Pancreas (tissue), 10 donors: ENCODE data around the gene TMEM176A. TPM values are rescaled to one million over a fixed set of nuclear protein-coding genes. Genes with fewer than 3 reads are reported as not detected.
A peak's percentile ranks its signal among the peaks of the same experiment; 100 is the strongest.

Source experiments
- ATAC-seq, 4 donors: fragments of 200-7000 bp; cut with Tn5 transposase; one replicate each; pipeline versions ENCODE4 v1.8.0 to v1.9.1; 2020; ENCODE audit warnings: mild to moderate bottlenecking in 4 of 4, moderate library complexity in 4 of 4
- DNase-seq, 6 donors: peaks; one replicate each; pipeline ENCODE4 v3.0.0-alpha.2; 2020
- FAIRE-seq: peaks from 2 replicates; lab custom pipeline; 2012; peaks lifted over from hg19 to GRCh38; lab: Jason Lieb, UNC
- H3K27ac ChIP-seq, 4 donors: fragments of 200-600 bp; sonication (generic); 1 replicate in 3 of 4; 2 replicates in 1 of 4; pipeline versions ENCODE4 v1.5.0 to v1.8.0; 2020
- H3K27me3 ChIP-seq, 4 donors: fragments of 200-600 bp; one replicate each; pipeline ENCODE4 v1.8.0; 2021
- H3K36me3 ChIP-seq, 3 donors: fragments of 200-600 bp; sonication (generic) in 1 of 3; one replicate each; pipeline versions ENCODE4 v1.5.0 to v1.8.0; 2020 to 2021
- H3K4me1 ChIP-seq, 3 donors: fragments of 200-600 bp; one replicate each; pipeline ENCODE4 v1.8.0; 2021
- H3K4me3 ChIP-seq, 4 donors: fragments of 200-600 bp; sonication (generic) in 2 of 4; one replicate each; pipeline versions ENCODE4 v1.5.0 to v1.8.0; 2020 to 2021
- H3K9me3 ChIP-seq, 4 donors: fragments of 200-600 bp; one replicate each; pipeline ENCODE4 v1.8.0; 2021
- WGBS, 2 donors: extraction: QIAGEN DNeasy Blood & Tissue Kit; methylation state at CpG; one replicate each; pipeline ENCODE4 v1.1.7; 2013; 5-methylcytosine and 5-hydroxymethylcytosine counted together
- intact Hi-C, 3 donors: fragments of 100-400 bp; cut with DNase I; formaldehyde crosslinking; loops; one replicate each; pipeline versions ENCODE4 v1.11.1 to v1.14.2; 2022
- polyA plus RNA-seq, 2 donors: library from polyadenylated mRNA; stranded (reverse); fragments of 200-250 nt; gene quantifications; one replicate each; pipeline ENCODE4 v1.2.3, GENCODE V29; 2013
- total RNA-seq, 6 donors: library from RNA; stranded (reverse); fragmentation: NEBNext Ultra II Directional in 4 of 6; extraction: Animal tissue kit (Norgen Biotek cat#: 25700) in 4 of 6; gene quantifications; one replicate each; pipeline versions ENCODE4 v1.2.1 to v1.2.4, GENCODE V29; 2021 to 2023
- TF ChIP-seq, protein P1 (sequence below), 4 donors: fragments of 200-600 bp; sonication (generic) in 3 of 4; IDR thresholded peaks; one replicate each; pipeline versions ENCODE4 v1.5.0 to v1.8.0; 2021; ENCODE audit warnings: antibody characterized with exemption in 4 of 4
- donor health status: healthy with polysubstance abuse.
- donor health status: DM: no; HTN: no; CAD: no; lungs with moderate emphysema.
- donor health status: DM: no; HTN: no; CAD: no.
- donor health status: control.
- donor health status: control.
- donor health status: Bipolar disorder and iron deficiency.
- donor health status: DM: yes; HTN: yes; CAD: no.
- donor health status: DM: no; HTN: no; CAD: no.
- donor health status: DM: no; HTN: no; CAD: no.
- donor health status: DM: yes; HTN: yes; CAD: no.

The TMEM176A gene
- total and polyA plus RNA-seq, 8 donors, result 13.8 to 66.9 (median 18.5) TPM

DNA sequence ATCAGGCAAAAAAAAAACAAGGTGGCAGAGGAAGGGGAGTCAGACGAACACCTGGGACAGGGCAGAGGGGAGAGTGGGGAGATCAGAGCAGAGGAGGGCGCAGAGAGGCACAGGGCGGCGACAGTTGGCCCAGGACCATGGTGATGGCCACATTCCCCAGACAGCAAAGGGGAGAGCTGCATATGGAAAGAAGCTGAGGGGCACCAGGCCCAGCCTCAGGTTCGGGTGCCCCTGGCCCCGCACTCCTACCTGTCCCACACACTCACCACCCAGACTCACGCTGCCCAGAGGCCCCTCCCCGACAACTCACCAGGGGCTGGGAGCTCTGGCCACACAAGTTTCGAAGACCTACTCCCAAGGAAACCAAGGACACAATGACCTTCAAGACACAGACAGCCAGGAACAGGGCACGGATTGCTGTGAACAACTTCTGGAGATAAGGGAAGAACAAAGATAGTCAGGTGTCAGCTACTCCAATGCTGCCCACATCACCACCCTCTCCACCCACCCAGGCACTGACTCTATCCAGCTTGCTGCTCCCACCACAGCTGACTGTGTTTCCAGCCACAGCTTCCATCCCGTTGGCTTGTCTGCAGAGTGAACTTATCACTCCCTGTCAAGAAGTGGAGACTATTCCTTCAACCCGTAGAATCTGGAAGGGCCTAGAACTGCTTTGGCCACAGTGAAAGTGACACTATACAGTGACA lies 8.7 kb upstream of the TMEM176A start:
- Histone ChIP-seq H3K4me1 (no peaks in the 10 kb centered on the region), H3K27me3 (no peaks in the 10 kb centered on the region), H3K9me3 (no peaks in the 10 kb centered on the region), H3K4me3 (no peak overlapping the region), H3K27ac (no peak overlapping the region), H3K36me3 (no peaks in the 10 kb centered on the region)
- intact Hi-C loops, result no loop called here
- DNase-seq (no peak), ATAC-seq (no peak), FAIRE-seq (no peak)
- TF ChIP-seq, protein P1, sequence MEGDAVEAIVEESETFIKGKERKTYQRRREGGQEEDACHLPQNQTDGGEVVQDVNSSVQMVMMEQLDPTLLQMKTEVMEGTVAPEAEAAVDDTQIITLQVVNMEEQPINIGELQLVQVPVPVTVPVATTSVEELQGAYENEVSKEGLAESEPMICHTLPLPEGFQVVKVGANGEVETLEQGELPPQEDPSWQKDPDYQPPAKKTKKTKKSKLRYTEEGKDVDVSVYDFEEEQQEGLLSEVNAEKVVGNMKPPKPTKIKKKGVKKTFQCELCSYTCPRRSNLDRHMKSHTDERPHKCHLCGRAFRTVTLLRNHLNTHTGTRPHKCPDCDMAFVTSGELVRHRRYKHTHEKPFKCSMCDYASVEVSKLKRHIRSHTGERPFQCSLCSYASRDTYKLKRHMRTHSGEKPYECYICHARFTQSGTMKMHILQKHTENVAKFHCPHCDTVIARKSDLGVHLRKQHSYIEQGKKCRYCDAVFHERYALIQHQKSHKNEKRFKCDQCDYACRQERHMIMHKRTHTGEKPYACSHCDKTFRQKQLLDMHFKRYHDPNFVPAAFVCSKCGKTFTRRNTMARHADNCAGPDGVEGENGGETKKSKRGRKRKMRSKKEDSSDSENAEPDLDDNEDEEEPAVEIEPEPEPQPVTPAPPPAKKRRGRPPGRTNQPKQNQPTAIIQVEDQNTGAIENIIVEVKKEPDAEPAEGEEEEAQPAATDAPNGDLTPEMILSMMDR (IDR thresholded peaks at IDR 0.05), result no peak
- WGBS, 2 donors, result 73 to 75% methylated on average over 10 to 12 of the region's 12 CpGs

DNA sequence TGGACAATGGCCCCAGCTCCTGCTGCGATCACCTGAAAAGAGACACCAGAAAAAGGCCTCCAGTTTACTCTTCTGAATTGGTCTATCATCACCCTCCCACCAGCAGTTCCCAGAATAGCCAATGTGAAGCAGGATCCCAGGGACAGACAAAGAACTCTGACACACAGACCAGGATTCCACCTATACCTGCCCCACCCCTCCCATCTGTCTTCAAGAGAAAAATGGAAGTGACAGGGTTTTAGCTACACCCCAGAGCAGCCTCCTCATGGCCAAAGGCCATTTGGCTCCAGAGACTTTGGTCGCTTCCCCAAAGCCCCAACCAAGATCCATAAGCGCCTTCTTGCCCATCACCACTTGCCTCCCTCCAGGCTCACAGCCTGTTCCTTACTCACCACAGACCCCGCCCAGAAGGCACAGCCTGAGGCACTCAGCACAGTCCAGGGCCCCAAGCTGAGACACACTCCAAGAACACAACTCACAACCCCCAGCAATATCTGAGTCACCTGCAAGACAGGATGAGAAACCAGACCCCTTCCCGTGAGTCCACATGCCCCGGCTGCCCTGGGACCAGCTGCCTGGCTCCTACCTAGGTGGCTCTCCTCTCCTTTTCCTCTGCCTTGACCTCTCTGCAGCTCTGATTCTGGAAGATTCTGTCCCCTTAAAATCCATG lies 6.9 kb upstream of the TMEM176A start:
- no peak for ATAC-seq
- 87% methylated on average over 6 of the region's 6 CpGs for WGBS, 2 donors
- Histone ChIP-seq H3K9me3 (no peaks in the 10 kb centered on the region), H3K4me1 (no peaks in the 10 kb centered on the region), H3K36me3 (no peaks in the 10 kb centered on the region), H3K27ac (no peak overlapping the region), H3K27me3 (no peaks in the 10 kb centered on the region), H3K4me3 (no peak overlapping the region)
- intact Hi-C loops, result no loop called here
- TF ChIP-seq, protein P1 (IDR thresholded peaks at IDR 0.05), result no peak
- FAIRE-seq, result no peak
- no peak for DNase-seq

DNA sequence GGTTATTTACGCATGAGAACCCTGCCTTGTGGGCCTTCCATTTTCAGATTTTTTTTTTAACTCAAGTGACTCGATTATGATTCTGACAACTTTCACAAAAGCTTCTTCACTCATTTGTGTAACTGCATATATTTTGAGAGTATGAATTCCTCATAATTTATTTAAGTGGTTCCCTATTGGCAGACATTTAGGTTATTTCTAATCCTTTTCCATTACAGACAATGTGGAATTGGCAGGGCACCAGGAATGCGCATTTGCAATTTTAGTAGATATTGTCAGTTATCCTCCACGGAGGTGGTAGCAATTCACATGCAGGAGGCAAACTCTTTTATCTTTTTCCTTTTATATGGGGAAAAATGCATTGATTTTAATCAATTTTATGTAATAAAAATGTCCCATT lies 2.9 kb upstream of the TMEM176A start:
- Histone ChIP-seq H3K36me3 (no peaks in the 10 kb centered on the region), H3K27ac (no peak overlapping the region), H3K4me1 (peaks cover 0 to 4% (median 0%) of the 10 kb centered on the region in 3 donors), H3K9me3 (no peaks in the 10 kb centered on the region), H3K27me3 (no peaks in the 10 kb centered on the region), H3K4me3 (no peak overlapping the region)
- FAIRE-seq (no peak), ATAC-seq (no peak), DNase-seq (no peak)
- intact Hi-C loops, result no loop called here
- WGBS, 2 donors, result 65 to 67% methylated on average over 4 of the region's 4 CpGs
- TF ChIP-seq, protein P1 (IDR thresholded peaks at IDR 0.05), result no peak

DNA sequence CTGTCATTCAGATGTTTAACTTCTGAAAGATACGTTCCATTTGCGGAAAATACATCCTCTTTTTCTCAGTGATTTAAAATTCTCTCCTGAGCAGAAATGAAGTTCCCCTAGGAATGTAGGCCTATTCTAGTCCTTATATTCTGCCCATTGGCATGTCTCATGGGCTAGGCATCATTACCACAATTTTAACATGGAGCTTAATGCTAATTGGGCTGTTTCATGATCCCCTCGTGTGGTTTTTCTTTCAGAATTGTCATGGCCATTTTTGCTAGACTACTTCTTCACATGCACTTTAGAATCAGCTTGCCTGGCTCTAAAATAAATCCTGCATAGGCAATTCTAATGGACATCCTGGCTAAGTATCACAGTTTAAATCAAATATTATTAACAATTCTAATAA lies 1.4 kb upstream of the TMEM176A start:
- Histone ChIP-seq H3K27me3 (no peaks in the 10 kb centered on the region), H3K4me3 (peak overlapping the region in 2 of 4 donors; percentile 60 to 64), H3K4me1 (peaks cover 0 to 4% (median 0%) of the 10 kb centered on the region in 3 donors), H3K36me3 (no peaks in the 10 kb centered on the region), H3K9me3 (no peaks in the 10 kb centered on the region), H3K27ac (no peak overlapping the region)
- intact Hi-C loops, result no loop called here
- ATAC-seq, result no peak
- TF ChIP-seq, protein P1 (IDR thresholded peaks at IDR 0.05), result no peak
- DNase-seq, result no peak
- no peak for FAIRE-seq
- WGBS, 2 donors, result 93 to 94% methylated on average over 3 of the region's 3 CpGs
